HG02678 (cell line): ENCODE measurements around the gene TPT1.
"Not testable (repeated sequence)": the region's sequence is repeated elsewhere in the genome, so short reads cannot be mapped to it uniquely, and the experiment has no call there.

Experiments used
- ATAC-seq: cut with Tn5 transposase; IDR thresholded peaks from one replicate; pipeline ENCODE4 v1.9.1; 2021; ENCODE audit warnings: mild to moderate bottlenecking, moderate library complexity; ENCODE audit not compliant: unreplicated experiment

The TPT1 gene

GRCh38 chr13:45368005-45368404, 27.0 kb upstream of the TPT1 start:
- no peak for ATAC-seq

DNA sequence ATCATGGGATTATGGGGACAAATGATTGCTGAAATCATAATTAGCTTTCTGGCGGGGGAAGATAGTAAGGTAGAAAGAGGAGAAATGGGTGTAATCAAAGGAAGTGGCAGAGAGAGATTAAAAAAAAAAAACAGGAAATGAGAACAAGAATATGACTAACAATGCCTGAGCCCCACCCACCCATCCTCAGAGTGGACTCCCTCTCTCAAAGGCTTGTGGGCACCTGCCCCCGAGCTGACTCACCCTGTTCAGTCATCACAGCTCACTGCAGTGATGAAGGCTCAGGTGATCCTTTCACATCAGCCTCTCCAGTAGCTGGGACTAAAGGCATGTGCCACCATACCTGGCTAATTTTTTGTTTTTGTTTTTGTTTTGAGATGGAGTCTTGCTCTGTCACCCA, 26.4 kb upstream of the TPT1 start:
- ATAC-seq: peak; percentile 89

GRCh38 chr13:45365558-45365885, 24.5 kb upstream of the TPT1 start:
- ATAC-seq: no peak

- no peak for ATAC-seq
Measured at GRCh38 chr13:45364876-45365557, 24.0 kb upstream of the TPT1 start.

DNA sequence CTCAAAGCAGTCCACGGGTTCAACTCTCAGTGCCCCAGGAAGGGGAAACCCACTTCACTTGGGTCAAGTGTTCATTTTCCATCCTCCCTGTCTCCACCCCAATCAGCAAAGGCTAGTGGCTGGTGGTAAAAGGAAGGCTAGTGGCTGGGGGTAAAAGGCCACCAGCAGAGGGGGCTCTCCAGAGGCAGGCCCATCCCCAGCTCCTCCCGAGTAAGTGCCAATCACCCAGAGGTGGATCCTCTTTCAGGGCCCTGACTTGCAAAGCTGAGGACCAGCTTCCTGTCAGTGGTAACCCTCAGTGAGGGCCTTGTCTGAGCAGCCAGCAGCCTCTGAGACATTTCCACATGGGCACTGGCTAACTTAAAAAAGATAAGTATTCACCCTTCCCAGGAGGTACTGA, 22.0 kb upstream of the TPT1 start:
- no peak for ATAC-seq

DNA sequence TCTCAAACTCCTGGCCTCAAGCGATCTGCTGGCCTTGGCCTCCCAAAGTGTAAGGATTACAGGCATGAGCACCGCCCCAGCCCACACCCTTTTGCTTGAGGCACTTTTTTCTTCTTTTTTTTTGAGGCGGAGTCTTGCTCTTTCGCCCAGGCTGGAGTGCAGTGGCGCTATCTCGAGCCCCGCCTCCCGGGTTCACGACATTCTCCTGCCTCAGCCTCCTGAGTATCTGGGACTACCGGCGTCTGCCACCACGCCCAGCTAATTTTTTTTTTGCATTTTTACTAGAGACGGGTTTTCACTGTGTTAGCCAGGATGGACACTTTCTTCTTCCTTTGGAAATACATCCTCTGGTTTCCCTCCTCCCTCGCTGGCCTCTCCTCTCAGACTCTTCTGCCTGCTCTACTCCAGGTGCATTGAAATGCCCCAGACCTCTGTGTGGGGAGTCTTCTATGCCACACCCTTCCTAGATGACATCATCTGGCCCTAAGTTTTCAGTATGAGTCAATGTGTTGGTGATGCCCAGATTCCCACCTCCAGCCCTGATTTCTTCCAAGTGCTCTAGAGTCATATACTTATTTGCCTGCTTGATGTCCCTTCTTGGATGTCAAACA, 20.7 kb upstream of the TPT1 start:
- no peak for ATAC-seq

GRCh38 chr13:45356966-45357672, 16.1 kb upstream of the TPT1 start:
- no peak for ATAC-seq

DNA sequence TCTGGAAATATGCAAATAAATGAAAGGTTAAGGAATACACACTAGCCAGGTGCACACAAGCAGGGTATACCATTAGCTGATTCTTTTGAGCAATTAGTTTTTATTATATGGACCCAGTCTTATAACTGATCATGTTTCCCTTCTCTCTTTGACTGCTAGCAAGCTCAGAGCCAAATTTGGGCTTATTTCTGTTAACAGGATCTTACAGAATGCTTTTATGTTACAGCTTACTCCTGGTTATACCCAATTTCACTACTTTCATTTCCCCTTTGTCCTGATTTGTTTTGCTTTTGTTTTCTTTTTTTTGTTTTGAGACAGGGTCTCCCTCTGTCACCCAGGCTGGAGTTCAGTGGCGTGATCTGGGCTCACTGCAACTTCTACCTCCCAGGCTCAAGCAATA, 12.9 kb upstream of the TPT1 start:
- ATAC-seq: no peak

GRCh38 chr13:45352031-45352430, 11.0 kb upstream of the TPT1 start:
- ATAC-seq: no peak

GRCh38 chr13:45350152-45350551, 9.2 kb upstream of the TPT1 start:
- ATAC-seq: no peak

GRCh38 chr13:45349438-45349837, 8.5 kb upstream of the TPT1 start:
- no peak for ATAC-seq

GRCh38 chr13:45344064-45344463, 3.1 kb upstream of the TPT1 start:
- not testable (repeated sequence) for ATAC-seq

DNA sequence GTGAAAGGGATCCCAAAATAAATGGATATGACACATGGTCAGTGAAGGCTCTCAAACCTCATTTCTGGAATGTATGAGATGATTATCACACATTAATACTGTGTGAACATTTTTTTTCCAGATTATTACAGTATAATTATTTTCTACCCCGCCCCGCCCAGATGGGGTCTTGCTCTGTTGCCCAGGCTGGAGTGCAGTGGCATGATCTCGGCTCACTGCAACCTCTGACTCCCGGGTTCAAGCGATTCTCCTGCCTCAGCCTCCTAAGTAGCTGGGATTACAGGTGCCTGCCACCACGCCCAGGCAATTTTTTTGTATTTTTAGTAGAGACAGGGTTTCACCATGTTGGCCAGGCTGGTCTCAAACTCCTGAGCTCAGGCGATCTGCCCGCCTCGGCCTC, 2.1 kb upstream of the TPT1 start:
- not testable (repeated sequence) for ATAC-seq

- not testable (repeated sequence) for ATAC-seq
Measured at GRCh38 chr13:45342668-45343067, 1.7 kb upstream of the TPT1 start.

DNA sequence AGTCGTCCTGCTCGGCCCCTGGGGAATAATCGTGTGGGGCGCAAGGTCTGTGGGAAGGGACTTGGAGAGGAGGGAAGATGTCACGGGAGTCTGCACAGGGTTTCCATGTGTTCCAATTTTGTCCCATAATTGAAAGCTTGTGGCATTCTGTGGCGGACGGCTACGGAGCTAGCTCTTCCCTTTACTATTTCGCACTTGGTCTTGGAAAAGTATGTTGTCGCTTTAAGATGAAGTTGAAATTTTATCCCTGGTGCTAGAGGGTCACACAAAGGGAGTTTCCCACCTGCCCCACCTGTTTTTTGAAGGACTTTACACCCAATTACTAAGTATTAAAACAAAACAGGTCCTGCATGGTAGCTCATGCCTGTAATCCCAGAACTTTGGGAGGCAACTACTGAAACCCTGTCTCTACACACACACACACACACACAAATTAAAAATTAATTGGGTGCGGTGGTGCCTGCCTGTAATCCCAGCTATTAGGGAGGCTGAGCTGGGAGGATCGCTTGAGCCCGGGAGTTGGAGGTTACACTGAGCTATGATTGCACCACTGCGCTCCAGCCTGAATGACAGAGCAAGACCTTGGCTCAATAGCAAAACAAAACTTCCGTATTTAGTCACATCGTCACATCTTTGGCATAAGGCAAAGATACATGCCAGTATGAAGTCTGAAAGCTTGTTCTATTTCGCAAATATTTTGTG, 967 bp upstream of the TPT1 start:
- no peak for ATAC-seq

DNA sequence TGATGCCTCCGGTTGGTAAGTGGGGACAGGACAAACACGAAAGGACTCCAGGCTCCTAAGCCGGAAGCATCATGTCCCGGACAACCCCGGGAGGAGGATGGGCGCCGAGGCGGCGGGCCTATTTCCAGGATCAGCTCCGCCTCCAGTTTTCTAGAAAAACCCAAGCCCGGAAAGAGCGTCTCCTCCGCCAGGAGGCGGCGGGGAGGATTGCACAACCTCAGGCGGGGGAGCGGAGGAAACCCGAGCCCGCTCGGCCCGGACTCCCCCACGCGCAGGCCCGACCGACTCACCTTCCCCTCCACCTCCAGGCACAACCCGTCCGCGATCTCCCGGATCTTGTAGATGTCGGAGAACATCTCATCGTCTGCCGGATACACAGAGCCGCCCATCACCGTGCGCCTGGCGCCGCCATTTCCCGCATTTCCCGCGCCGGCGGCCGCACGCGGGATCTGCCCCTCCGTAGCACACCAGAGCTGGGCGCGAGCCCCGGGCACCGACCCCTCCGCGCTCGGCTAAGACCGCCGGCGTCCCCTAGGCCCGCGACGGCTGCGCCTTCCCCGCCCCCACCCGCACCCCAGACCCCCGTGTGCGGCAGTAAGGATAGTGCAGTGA, 455 bp downstream of the TPT1 start:
- peak; percentile 23 for ATAC-seq

- no peak for ATAC-seq
Measured at GRCh38 chr13:45339867-45340266, 1.1 kb downstream of the TPT1 start.

DNA sequence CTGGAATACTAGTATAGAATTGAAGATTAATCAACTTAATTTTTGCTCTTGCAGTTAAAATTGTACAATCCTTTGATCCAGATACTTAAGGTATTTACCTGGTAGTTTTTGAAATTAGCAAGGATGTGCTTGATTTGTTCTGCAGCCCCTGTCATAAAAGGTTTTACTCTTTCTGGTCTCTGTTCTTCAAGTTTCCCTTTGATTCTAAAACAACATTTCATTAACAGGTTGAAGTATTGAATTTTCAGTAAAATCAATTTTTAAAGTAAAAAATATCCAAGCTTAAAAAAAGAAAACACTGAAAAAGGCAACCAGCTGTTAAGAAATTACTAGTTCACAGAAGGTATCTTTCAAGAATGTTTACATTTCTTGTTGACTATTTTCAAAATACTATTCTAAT, 1.6 kb downstream of the TPT1 start:
- no peak for ATAC-seq

GRCh38 chr13:45337803-45338202, 3.2 kb downstream of the TPT1 start:
- no peak for ATAC-seq

GRCh38 chr13:45337395-45337794, 3.6 kb downstream of the TPT1 start:
- no peak for ATAC-seq

DNA sequence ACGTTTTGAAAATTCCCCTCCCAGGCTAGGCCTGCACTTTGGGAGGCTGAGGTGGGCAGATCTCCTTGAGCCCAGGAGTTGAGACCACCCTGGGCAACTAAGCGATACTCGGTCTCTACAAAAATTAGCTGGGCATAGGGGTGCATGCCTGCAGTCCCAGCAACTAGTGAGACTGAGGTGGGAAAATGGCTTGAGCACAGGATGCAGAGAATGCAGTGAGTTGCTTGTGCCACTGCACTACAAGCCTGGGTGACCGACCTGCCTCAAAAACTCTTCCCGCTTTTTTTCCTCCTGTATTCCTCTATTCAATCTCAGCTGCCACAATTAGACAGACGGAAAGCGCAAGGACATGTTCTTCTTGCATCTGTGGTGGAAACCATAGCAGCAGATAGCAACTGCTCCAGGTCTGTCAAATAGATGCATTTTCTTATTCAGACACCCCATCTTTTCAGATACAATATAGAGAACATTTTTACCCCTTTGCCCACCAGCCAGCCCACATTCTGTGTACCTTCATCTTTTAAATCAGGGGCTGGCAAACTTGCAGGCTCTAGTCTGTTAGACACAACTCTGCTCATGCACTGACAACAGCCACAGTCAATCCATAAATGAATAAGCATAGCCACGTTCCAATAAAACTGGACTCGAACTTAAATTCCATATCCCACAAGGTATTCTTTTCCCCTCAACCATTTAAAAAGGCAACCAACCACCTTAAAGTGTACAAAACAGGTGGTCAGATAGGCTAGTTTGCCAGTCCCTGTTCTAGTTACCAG, 4.8 kb downstream of the TPT1 start:
- ATAC-seq: no peak
